A549 (cell line): Measurements from ENCODE around the gene NUPR2. TPM values are rescaled to one million over a fixed set of nuclear protein-coding genes. Genes with fewer than 3 reads are reported as not detected.
A peak's percentile ranks its signal among the peaks of the same experiment; 100 is the strongest.
"Not testable (repeated sequence)": the region's sequence is repeated elsewhere in the genome, so short reads cannot be mapped to it uniquely, and the experiment has no call there.

Source experiments
- ATAC-seq, 2 experiments: fragments of 200-7000 bp in 1 of 2; fragments of >200 bp in 1 of 2; cut with Nextera tagmentation in 1 of 2; cut with Tn5 transposase in 1 of 2; 3 replicates each; pipeline versions ENCODE4 v1.8.0 to v1.9.1; 2018 to 2020; ENCODE audit warnings: mild to moderate bottlenecking in 1 of 2, moderate library complexity in 1 of 2
- CTCF ChIA-PET: fragments of 300-600 bp; sonication (Branson Sonifier 250); formaldehyde crosslinking; extraction: SDS; loops from one replicate; lab custom pipeline; 2021; ENCODE audit warnings: antibody characterized with exemption, inconsistent platforms; lab: Yijun Ruan, JAX
- POLR2A ChIA-PET: fragments of 350-600 bp; formaldehyde crosslinking; extraction: SDS; loops from one replicate; lab custom pipeline; 2021; ENCODE audit warnings: antibody characterized with exemption, inconsistent platforms; lab: Yijun Ruan, JAX
- DNase-seq, 2 experiments: peaks; one replicate each; pipeline versions ENCODE4 v3.0.0 to v3.0.0-alpha.2; 2011 to 2016; ENCODE audit warnings: low read depth in 1 of 2, low spot score in 1 of 2
- FAIRE-seq: peaks from 2 replicates; lab custom pipeline; 2011; peaks lifted over from hg19 to GRCh38; lab: Jason Lieb, UNC
- H3K27ac ChIP-seq, 2 experiments: fragments of >200 bp; sonication (Bioruptor Twin); formaldehyde crosslinking; 3 replicates each; pipeline ENCODE4 v1.5.1; 2016 to 2017
- H3K4me1 ChIP-seq: fragments of >200 bp; sonication (Bioruptor Twin); formaldehyde crosslinking; 3 replicates; pipeline ENCODE4 v1.6.1; 2016
- H3K4me2 ChIP-seq: fragments of >200 bp; sonication (Bioruptor Twin); formaldehyde crosslinking; 3 replicates; pipeline ENCODE4 v1.6.1; 2016
- H3K4me3 ChIP-seq: fragments of >200 bp; sonication (Bioruptor Twin); formaldehyde crosslinking; 3 replicates; pipeline ENCODE4 v1.5.1; 2016
- H3K9me3 ChIP-seq: fragments of >200 bp; sonication (Bioruptor Twin); formaldehyde crosslinking; 3 replicates; pipeline ENCODE4 v1.6.1; 2016
- CBX2 ChIP-seq: fragments of 200-600 bp; sonication (generic); IDR thresholded peaks from 2 replicates; pipeline ENCODE4 v1.6.1; 2016; ENCODE audit warnings: low read depth, mild to moderate bottlenecking, borderline replicate concordance
- FOSB ChIP-seq: fragments of 250-450 bp; sonication (Bioruptor Pico); IDR thresholded peaks from 2 replicates; pipeline ENCODE4 v1.5.0; 2020; ENCODE audit warnings: mild to moderate bottlenecking, moderate library complexity
- GATA3 ChIP-seq: IDR thresholded peaks from 2 replicates; pipeline ENCODE4 v1.6.1; 2012; ENCODE audit warnings: borderline replicate concordance
- HOXA7 ChIP-seq: fragments of 250-450 bp; sonication (Bioruptor Pico); IDR thresholded peaks from 2 replicates; pipeline ENCODE4 v1.5.0; 2020; ENCODE audit warnings: mild to moderate bottlenecking, moderate library complexity
- JUN ChIP-seq, 2 experiments: fragments of >200 bp; sonication (Bioruptor Twin); formaldehyde crosslinking; IDR thresholded peaks; 2 replicates in 1 of 2; 3 replicates in 1 of 2; pipeline ENCODE4 v1.6.1; 2016 to 2017
- KDM1A ChIP-seq: fragments of 200-600 bp; sonication (generic); IDR thresholded peaks from 2 replicates; pipeline ENCODE4 v1.6.1; 2016; ENCODE audit warnings: low read depth, mild to moderate bottlenecking
- NFE2L2 ChIP-seq: fragments of 150-350 bp; conservative IDR thresholded peaks from 2 replicates; pipeline ENCODE4 v1.6.1; 2014; ENCODE audit warnings: low read length
- NR3C1 ChIP-seq: fragments of >200 bp; sonication (Bioruptor Twin); formaldehyde crosslinking; IDR thresholded peaks from 3 replicates; pipeline ENCODE4 v1.6.1; 2017
- RAD21 ChIP-seq, 2 experiments: fragments of >200 bp in 1 of 2; sonication (Bioruptor Twin) in 1 of 2; formaldehyde crosslinking in 1 of 2; IDR thresholded peaks in 1 of 2; conservative IDR thresholded peaks in 1 of 2; 2 replicates in 1 of 2; 3 replicates in 1 of 2; pipeline ENCODE4 v1.6.1; 2012 to 2018; ENCODE audit warnings: inconsistent platforms in 1 of 2
- RCOR1 ChIP-seq: fragments of 150-350 bp; IDR thresholded peaks from 2 replicates; pipeline ENCODE4 v1.6.1; 2014; ENCODE audit warnings: antibody characterized with exemption, low read length, low read depth
- SMC3 ChIP-seq: fragments of >200 bp; sonication (Bioruptor Twin); formaldehyde crosslinking; IDR thresholded peaks from 3 replicates; pipeline ENCODE4 v1.6.1; 2018; ENCODE audit warnings: inconsistent platforms
- ZFP36 ChIP-seq: fragments of 450-650 bp; IDR thresholded peaks from 2 replicates; pipeline ENCODE4 v1.6.1; 2014; ENCODE audit warnings: borderline replicate concordance; ENCODE audit not compliant: partially characterized antibody
- ZSCAN20 ChIP-seq: fragments of 250-450 bp; sonication (Bioruptor Pico); IDR thresholded peaks from 2 replicates; pipeline ENCODE4 v1.8.0; 2022; ENCODE audit warnings: mild to moderate bottlenecking, moderate library complexity
- WGBS: methylation state at CpG from one replicate; pipeline ENCODE4 v1.1.6; 2017; ENCODE audit errors: missing lambda C conversion rate; 5-methylcytosine and 5-hydroxymethylcytosine counted together
- polyA plus RNA-seq, 4 experiments: library from polyadenylated mRNA; depleted of rRNA in 3 of 4; stranded (reverse); fragments of >200 nt; fragmentation: RNase III in 1 of 4; extraction: RNeasy Plus Mini Kit Qiagen cat#74134 plus additional on column Dnase treatment in 1 of 4; gene quantifications; 2 replicates in 3 of 4; 3 replicates in 1 of 4; pipeline ENCODE4 v1.2.3, GENCODE V29; 2011 to 2017
- TF ChIP-seq, protein P1 (sequence below): fragments of 200-600 bp; sonication (generic); IDR thresholded peaks from 2 replicates; pipeline ENCODE4 v1.6.1; 2016; ENCODE audit warnings: antibody characterized with exemption, mild to moderate bottlenecking, moderate library complexity
- TF ChIP-seq, protein P2 (sequence below): fragments of >200 bp; sonication (Bioruptor Twin); formaldehyde crosslinking; IDR thresholded peaks from 3 replicates; pipeline ENCODE4 v1.5.1; 2016

NUPR2 gene
- polyA plus RNA-seq, 2 of the 4 experiments (the other 2 are of a cell fraction) = not detected

DNA sequence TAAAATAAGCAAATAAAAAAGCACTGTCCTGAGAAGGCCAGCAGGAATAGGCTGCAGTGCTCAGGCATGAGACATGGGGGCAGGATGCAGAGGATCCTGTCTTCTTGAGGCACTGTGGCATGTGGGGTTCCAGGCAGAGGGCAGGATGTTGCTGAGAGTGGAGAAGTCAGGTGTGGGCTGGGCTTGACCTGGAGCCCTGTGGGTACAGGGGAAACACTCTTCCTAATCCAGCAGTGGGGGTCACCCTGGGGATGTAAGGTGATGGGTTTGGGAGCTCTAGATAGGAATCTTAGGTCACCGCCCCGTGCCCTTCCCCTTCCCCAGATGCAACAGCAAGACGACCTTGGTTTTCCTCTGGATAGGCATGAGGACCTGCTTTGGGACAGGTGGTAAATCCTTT, 38.5 kb downstream of the NUPR2 start (continued):
- TF ChIP-seq, protein P1, sequence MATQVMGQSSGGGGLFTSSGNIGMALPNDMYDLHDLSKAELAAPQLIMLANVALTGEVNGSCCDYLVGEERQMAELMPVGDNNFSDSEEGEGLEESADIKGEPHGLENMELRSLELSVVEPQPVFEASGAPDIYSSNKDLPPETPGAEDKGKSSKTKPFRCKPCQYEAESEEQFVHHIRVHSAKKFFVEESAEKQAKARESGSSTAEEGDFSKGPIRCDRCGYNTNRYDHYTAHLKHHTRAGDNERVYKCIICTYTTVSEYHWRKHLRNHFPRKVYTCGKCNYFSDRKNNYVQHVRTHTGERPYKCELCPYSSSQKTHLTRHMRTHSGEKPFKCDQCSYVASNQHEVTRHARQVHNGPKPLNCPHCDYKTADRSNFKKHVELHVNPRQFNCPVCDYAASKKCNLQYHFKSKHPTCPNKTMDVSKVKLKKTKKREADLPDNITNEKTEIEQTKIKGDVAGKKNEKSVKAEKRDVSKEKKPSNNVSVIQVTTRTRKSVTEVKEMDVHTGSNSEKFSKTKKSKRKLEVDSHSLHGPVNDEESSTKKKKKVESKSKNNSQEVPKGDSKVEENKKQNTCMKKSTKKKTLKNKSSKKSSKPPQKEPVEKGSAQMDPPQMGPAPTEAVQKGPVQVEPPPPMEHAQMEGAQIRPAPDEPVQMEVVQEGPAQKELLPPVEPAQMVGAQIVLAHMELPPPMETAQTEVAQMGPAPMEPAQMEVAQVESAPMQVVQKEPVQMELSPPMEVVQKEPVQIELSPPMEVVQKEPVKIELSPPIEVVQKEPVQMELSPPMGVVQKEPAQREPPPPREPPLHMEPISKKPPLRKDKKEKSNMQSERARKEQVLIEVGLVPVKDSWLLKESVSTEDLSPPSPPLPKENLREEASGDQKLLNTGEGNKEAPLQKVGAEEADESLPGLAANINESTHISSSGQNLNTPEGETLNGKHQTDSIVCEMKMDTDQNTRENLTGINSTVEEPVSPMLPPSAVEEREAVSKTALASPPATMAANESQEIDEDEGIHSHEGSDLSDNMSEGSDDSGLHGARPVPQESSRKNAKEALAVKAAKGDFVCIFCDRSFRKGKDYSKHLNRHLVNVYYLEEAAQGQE = no peak
- TF ChIP-seq NR3C1 (no peak), NFE2L2 (no peak)

DNA sequence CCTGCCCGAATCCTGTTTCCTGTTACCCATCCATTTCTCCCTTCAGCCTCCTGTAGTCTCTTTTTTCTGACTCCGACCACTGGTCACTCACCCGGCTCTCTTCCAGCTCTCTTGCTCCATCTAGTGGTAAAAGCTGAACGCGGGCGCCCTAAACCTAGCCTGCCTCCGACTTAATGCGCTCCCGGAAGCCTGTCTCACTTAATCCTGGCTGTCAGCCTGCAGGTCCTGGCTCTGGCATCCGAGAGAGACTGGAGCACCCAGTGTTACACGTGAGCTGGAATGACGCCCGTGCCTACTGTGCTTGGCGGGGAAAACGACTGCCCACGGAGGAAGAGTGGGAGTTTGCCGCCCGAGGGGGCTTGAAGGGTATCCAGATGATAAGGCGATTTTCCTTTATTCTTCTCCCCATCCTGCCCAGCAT, 41.8 kb downstream of the NUPR2 start:
- FAIRE-seq (no peak), ATAC-seq (peak; percentile 98), DNase-seq (peak; percentile 54 to 82)
- CTCF ChIA-PET = interaction anchor here (0.5 to 3.9 kb wide), 38 partner anchors 8 to 791 kb away, joined by 3 to 37 read pairs (median 4); partner anchors contain the start of genes CCT6A, PHKG1, PSPH and SUMF2
- Histone ChIP-seq H3K4me2 (no peak overlapping the region), H3K4me3 (no peak overlapping the region), H3K9me3 (no peaks in the 10 kb centered on the region), H3K27ac (peak overlapping the region in 1 of 2 experiments; percentile 40; a peak in 1 of 6 replicates), H3K4me1 (0 out of 3 replicates have a peak, but pooled peaks cover 3% of the 10 kb centered on the region)
- POLR2A ChIA-PET = interaction anchor here (0.7 to 2.9 kb wide), 3 partner anchors 11 to 37 kb away, joined by 3 to 14 read pairs (median 3); partner anchors contain the start of genes CCT6A and PSPH
- 21% methylated on average over 16 of the region's 19 CpGs for WGBS
- TF ChIP-seq JUN (IDR thresholded peaks at IDR 0.05) (no peak), KDM1A (no peak), ZSCAN20 (CRISPR knock-in tag) (no peak), ZFP36 (no peak), HOXA7 (no peak), RCOR1 (no peak), CBX2 (no peak), FOSB (CRISPR knock-in tag) (no peak), GATA3 (no peak), RAD21 (conservative IDR thresholded peaks at IDR 0.05 in 1 of 2, IDR thresholded peaks at IDR 0.05 in 1 of 2) (peak; percentile 89 to 92), SMC3 (peak; percentile 73)
- TF ChIP-seq, protein P2, sequence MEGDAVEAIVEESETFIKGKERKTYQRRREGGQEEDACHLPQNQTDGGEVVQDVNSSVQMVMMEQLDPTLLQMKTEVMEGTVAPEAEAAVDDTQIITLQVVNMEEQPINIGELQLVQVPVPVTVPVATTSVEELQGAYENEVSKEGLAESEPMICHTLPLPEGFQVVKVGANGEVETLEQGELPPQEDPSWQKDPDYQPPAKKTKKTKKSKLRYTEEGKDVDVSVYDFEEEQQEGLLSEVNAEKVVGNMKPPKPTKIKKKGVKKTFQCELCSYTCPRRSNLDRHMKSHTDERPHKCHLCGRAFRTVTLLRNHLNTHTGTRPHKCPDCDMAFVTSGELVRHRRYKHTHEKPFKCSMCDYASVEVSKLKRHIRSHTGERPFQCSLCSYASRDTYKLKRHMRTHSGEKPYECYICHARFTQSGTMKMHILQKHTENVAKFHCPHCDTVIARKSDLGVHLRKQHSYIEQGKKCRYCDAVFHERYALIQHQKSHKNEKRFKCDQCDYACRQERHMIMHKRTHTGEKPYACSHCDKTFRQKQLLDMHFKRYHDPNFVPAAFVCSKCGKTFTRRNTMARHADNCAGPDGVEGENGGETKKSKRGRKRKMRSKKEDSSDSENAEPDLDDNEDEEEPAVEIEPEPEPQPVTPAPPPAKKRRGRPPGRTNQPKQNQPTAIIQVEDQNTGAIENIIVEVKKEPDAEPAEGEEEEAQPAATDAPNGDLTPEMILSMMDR = peak; percentile 78

DNA sequence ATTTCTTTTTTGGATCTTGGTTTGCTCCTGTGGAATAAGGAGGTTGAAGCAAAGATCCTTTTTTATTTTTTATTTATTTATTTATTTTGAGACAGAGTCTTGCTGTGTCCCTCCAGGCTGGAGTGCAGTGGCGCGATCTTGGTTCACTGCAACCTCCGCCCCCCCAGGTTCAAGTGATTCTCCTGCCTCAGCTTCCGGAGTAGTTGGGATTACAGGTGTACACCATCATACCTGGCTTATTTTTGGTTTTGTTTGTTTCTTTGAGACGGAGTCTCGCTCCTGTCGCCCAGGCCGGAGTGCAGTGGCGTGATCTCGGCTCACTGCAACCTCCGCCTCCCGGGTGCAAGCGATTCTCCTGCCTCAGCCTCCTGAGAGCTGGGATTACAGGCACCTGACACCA, 49.8 kb downstream of the NUPR2 start:
- H3K4me3 ChIP-seq = not testable (repeated sequence)

More for the DNA sequence above, 49.8 kb downstream of the NUPR2 start:
- not testable (repeated sequence) for ATAC-seq, FAIRE-seq, DNase-seq, H3K27ac ChIP-seq, H3K4me2 ChIP-seq, H3K9me3 ChIP-seq
- POLR2A ChIA-PET = interaction anchor here (6.1 kb wide), 1 partner anchor 15 kb away, joined by 114 read pairs; the partner anchor contains the start of genes CCT6A and PSPH
- 98% methylated on average over 13 of the region's 13 CpGs for WGBS
- CTCF ChIA-PET = interaction anchor here (2.2 kb wide), 1 partner anchor 8 kb away, joined by 15 read pairs; no protein-coding TSS in a partner anchor
- H3K4me1 ChIP-seq = peaks cover 30% of the 10 kb centered on the region

Other genes starting within 250 kb of the NUPR2 start
- gene ZNF713, start 229.0 kb downstream of the NUPR2 start, polyA plus RNA-seq (2011; rRNA removed) = 1.9 and 2.2 TPM in 2 replicates
- gene ZNF713, start 229.0 kb downstream of the NUPR2 start, polyA plus RNA-seq (2017; fragmentation: RNase III; extraction: RNeasy Plus Mini Kit Qiagen cat#74134 plus additional on column Dnase treatment) = 1.1 to 1.2 TPM (median 1.1 TPM) in 3 replicates
- 33.0 and 36.3 TPM in 2 replicates for gene MRPS17, start 164.5 kb downstream of the NUPR2 start, polyA plus RNA-seq (2011; rRNA removed)
- 28.7 to 30.8 TPM (median 29.1 TPM) in 3 replicates for gene MRPS17, start 164.5 kb downstream of the NUPR2 start, polyA plus RNA-seq (2017; fragmentation: RNase III; extraction: RNeasy Plus Mini Kit Qiagen cat#74134 plus additional on column Dnase treatment)
- 96.2 and 135 TPM in 2 replicates for gene NIPSNAP2, start 151.8 kb downstream of the NUPR2 start, polyA plus RNA-seq (2011; rRNA removed)
- 47.5 to 50.2 TPM (median 48.2 TPM) in 3 replicates for gene NIPSNAP2, start 151.8 kb downstream of the NUPR2 start, polyA plus RNA-seq (2017; fragmentation: RNase III; extraction: RNeasy Plus Mini Kit Qiagen cat#74134 plus additional on column Dnase treatment)
- 52.7 and 60.9 TPM in 2 replicates for gene PSPH, start 65.0 kb downstream of the NUPR2 start, polyA plus RNA-seq (2011; rRNA removed)
- 58.3 to 64.7 TPM (median 60.7 TPM) in 3 replicates for gene PSPH, start 65.0 kb downstream of the NUPR2 start, polyA plus RNA-seq (2017; fragmentation: RNase III; extraction: RNeasy Plus Mini Kit Qiagen cat#74134 plus additional on column Dnase treatment)
- 444 and 520 TPM in 2 replicates for gene CCT6A, start 64.7 kb downstream of the NUPR2 start, polyA plus RNA-seq (2011; rRNA removed)
- gene CCT6A, start 64.7 kb downstream of the NUPR2 start, polyA plus RNA-seq (2017; fragmentation: RNase III; extraction: RNeasy Plus Mini Kit Qiagen cat#74134 plus additional on column Dnase treatment) = 334 to 378 TPM (median 337 TPM) in 3 replicates
- 85.2 TPM in 2 replicates for gene SUMF2, start 52.1 kb downstream of the NUPR2 start, polyA plus RNA-seq (2011; rRNA removed)
- 94.8 to 112 TPM (median 106 TPM) in 3 replicates for gene SUMF2, start 52.1 kb downstream of the NUPR2 start, polyA plus RNA-seq (2017; fragmentation: RNase III; extraction: RNeasy Plus Mini Kit Qiagen cat#74134 plus additional on column Dnase treatment)
- 0.41 and 0.44 TPM in 2 replicates for gene PHKG1, start 23.5 kb downstream of the NUPR2 start, polyA plus RNA-seq (2011; rRNA removed)
- gene PHKG1, start 23.5 kb downstream of the NUPR2 start, polyA plus RNA-seq (2017; fragmentation: RNase III; extraction: RNeasy Plus Mini Kit Qiagen cat#74134 plus additional on column Dnase treatment) = 0.77 to 1.2 TPM (median 1.0 TPM) in 3 replicates
- gene CHCHD2, start 9.9 kb downstream of the NUPR2 start, polyA plus RNA-seq (2011; rRNA removed) = 400 and 495 TPM in 2 replicates
- gene CHCHD2, start 9.9 kb downstream of the NUPR2 start, polyA plus RNA-seq (2017; fragmentation: RNase III; extraction: RNeasy Plus Mini Kit Qiagen cat#74134 plus additional on column Dnase treatment) = 606 to 623 TPM (median 615 TPM) in 3 replicates